Stimulated activated CD4-positive, alpha-beta T cell treated with anti-CD3 and anti-CD28 coated beads, Interleukin-12 subunit alpha, Interleukin-12 subunit beta, amount 100 ng/mL, for 24 hours (primary cell): ENCODE results near the gene TMEM45B.
"Not testable (repeated sequence)": the region's sequence is repeated elsewhere in the genome, so short reads cannot be mapped to it uniquely, and the experiment has no call there.

Source experiments
- DNase-seq, 2 experiments: peaks; one replicate each; pipeline ENCODE4 v3.0.0-alpha.2; 2020; ENCODE audit warnings: low read depth in 2 of 2

The TMEM45B gene

DNA sequence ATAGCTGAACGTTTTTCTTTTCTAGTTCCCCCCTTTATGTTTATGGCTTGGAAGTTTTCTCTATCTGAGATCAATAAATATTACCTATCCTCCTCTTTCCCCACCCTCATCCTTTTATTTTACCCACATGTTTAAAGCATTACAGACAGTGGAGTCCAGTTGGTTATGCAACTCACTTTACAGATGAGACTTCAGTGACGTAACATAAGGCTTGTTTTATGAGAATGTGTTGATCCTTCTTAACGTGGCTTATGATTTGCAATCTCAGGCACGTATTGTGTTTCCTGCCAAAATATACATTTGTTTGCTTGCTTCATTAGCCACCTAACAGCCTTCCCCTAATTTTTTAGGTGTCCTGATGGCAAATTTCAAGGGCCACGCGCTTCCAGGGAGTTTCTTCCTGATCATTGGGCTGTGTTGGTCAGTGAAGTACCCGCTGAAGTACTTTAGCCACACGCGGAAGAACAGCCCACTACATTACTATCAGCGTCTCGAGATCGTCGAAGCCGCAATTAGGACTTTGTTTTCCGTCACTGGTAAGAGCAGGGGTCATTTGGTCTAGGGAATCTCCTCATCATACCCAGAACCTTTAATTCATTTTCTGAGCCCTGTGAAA is 36.6 kb downstream of the TMEM45B start:
- no peak for DNase-seq

GRCh38 chr11:129853518-129854231 is 38.0 kb downstream of the TMEM45B start:
- DNase-seq, result peak in 1 of 2 experiments; percentile 9

DNA sequence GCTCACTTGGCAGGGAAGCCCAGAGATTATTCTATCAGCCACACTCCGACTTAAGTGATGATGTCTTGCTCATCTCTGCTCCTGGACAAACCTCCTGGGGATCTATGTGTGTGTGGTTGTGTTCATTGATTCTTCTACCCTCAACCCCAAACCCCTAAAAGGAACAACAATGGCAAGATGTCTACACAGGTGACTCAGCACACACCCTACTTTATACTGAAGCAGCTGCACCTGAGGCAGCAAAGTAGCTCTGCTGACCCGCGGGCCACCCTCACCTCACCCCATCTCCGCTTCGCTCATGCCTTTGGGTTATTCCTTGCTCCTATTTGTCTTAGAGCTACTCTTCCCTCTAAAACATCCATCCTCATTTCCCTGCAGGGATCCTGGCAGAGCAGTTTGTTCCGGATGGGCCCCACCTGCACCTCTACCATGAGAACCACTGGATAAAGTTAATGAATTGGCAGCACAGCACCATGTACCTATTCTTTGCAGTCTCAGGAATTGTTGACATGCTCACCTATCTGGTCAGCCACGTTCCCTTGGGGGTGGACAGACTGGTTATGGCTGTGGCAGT is 38.7 kb downstream of the TMEM45B start:
- DNase-seq, result no peak

DNA sequence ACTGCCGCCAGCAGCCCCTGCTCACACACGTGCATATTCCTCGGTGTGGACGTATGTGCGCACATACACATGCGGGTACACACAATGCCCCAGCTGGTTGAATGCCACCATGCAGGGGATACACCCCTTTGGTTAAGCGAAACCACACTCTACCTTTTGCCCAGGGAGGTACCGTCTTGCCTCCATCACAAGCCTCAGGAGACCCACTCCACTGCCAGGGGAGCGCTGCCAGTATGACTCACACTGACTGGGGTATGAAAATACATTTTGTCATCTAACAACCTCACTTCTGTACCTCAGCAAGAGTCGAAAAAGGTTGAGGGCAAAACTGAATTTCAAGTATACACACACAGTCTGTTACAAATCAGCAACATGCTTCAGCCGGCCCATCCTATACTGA is 39.4 kb downstream of the TMEM45B start:
- no peak for DNase-seq

GRCh38 chr11:129856036-129856435 is 40.4 kb downstream of the TMEM45B start:
- no peak for DNase-seq

DNA sequence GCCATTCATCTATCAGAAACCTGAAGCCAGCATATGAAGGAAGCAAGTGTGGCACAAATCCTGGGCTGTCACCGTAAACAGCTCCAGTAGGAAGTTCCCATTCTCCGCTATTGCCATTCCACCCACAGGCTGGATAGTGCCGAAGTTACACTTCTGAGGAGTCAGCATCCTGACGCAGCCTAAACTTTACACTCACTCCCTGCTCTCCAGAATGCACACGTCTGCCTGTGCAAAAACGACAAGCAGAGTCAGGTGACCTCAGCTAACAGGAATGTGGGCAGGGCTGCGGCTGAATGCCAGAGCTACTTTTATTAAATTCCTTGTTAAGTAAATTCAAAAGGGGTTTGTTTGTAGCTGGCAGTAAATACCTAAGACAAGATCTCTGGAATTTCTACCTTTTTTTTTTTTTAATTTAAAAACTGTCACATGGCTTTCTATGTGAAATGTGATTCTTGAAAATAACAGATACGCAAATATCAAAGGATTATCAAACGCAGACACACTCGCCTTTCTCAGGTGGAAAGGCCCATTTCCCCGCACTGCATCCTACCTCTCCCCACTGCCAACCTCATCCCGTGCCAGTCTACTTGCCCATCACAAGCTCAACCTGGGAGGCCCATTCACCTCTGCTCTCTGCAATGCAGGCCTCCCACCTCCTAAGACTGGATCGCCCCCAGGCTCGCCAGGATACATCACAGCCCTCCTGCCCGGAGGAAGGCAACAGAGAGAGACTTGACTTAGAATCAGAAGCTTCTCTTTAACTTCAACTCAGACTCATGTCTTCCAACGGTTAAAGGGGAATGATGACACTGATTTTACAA is 46.3 kb downstream of the TMEM45B start:
- DNase-seq, result no peak

DNA sequence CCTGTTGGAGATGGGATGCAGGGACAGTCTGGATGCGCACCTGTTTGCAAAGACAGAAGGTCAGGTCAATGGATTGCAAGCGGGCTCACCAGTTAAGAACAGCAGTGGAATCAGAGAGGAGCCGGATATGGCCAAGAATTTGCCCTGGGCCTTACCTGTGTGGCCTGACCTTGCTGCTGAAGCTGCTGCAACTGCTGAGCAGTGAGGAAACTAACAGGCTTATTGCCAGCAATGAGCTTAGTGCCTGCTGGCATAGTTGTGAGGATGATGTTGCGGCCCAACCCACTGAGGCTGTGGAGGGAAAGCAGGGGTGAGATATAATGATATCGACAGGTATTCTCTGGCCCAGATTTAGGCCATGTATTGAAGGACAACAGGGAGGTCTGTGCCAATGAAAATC is 49.2 kb downstream of the TMEM45B start:
- DNase-seq, result no peak

GRCh38 chr11:129865701-129866100 is 50.1 kb downstream of the TMEM45B start:
- DNase-seq, result no peak

GRCh38 chr11:129866311-129866710 is 50.7 kb downstream of the TMEM45B start:
- no peak for DNase-seq

- not testable (repeated sequence) for DNase-seq
Observed at GRCh38 chr11:129868626-129869025, 53.0 kb downstream of the TMEM45B start.

DNA sequence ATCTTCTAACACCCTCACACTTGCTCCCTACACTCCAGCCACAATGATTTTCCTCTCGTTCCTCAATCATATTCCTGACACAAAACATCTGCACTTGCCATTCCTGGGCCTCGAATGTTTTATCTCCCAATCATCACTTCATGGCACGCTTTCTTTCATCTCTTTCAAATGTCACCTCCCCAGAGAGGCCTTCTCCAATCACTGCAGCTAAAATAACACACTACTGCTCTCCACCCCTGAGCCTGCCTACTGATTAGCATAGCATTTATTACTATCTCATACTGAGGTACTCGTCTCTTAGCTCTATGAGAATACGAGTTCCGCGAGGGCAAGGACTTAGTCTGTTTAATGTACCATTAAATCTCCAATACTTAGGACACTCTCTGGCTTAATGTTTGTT is 56.3 kb downstream of the TMEM45B start:
- no peak for DNase-seq

DNA sequence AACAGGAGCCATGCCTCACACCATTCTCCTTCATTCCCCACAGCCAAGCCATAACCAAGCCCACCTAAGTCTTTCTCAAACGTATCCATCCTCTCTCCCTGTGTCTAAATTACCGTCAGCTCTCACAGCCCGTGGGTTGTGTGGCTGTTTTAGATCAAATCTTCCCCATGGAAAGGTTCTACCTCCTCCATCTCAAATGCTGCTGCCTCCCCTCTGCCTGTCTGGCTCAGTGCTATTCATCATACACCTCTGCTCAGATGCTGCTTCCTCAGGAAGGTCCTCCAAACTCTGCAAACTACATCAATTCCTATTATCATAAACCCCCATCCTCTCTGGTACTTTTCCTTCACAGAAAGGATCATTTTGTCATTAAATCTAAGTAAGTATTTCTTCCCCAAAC is 64.7 kb downstream of the TMEM45B start:
- DNase-seq, result no peak

GRCh38 chr11:129881570-129882170 is 66.0 kb downstream of the TMEM45B start:
- DNase-seq, result peak in 1 of 2 experiments; percentile 30

GRCh38 chr11:129884581-129884980 is 68.9 kb downstream of the TMEM45B start:
- DNase-seq, result no peak

- no peak for DNase-seq
Observed at GRCh38 chr11:129885381-129885780, 69.7 kb downstream of the TMEM45B start.

- DNase-seq, result no peak
Observed at GRCh38 chr11:129888451-129888850, 72.8 kb downstream of the TMEM45B start.

DNA sequence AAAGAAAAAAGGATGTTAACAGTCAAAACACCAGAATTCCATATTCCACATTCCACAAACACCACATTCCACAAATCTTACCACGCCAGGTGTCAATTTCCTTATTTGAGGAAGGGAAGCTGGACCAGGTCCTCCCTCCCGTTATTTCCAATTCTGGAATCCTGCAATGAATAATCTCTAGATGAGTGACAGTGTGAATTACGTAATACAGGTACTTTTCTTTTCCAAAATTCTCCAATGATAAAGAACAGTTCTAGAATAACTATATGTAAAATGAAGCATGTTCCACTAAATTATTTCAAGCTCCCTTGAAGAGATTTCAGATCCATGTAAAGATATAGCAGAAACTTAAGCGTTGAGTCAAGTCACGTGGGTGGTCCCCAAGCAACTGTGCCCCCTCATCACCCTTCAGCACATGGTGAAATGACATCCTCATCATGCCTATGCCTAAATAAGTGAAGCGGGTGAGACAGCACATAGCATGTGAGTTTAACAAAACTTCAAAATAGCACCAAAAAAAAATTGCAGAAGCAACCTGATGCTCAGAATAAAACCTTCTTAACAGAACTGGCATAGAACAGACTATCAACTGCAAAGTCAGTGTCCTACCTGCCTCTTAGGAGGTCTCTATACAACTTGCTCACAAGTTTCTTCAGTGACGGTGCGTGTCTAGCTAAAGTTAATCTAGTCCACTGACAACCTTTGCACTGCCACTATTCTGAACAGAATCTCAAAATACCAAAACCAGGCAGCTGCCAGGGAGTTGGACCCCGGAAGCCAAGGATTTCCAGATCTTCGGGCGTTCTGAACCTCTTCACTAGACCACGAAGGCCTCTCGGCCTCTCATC is 78.9 kb downstream of the TMEM45B start:
- no peak for DNase-seq

DNA sequence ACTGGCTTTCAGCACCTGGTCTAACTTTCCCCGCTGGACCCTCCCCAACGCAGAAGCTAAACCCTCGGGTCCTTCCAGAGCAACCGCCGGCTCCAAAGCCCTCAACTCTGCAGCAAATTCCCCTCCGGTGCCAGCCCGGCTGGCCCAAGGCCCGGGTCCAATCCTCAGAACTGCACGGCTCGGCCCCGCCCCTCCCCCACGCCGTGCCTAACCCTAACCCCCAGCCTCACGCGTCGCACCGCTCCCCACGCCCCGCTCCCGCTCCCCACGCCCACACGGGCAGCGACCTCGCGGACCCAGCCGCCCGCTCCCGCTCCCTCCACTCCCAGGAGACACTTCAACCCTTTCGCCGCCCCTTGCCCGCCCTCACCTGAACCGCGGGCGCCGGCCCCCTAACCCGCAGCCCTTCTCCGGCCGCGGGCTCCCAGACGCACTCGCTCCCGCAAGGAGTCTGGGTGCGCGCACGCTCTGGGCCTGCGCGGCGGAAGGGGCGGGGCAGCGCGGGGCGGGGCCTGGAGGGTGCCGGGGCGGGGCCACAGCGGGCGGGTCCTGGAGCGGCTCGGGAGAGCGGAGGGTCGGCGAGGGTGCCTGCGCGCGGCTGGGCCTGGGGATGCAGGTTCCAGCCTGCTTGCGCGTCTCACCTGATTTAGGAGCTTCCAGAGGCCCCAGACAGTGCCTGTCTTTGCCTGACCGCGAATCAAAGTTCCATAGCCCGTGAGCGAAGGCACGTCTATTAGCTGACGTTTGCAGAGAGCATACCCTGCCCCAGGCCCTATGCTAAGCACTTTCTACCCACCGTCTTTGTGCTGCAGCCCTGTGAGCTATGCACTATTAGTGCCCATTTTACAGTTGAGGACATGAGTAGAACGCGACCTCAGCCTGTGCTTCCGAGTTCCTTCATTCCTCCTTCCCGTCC is 79.7 kb downstream of the TMEM45B start, which contains the start of gene NFRKB:
NFRKB (minus strand) TSS at position 453 of the 916 bp plus-strand sequence. CDS start 2,729 bp downstream, outside the sequence.
- DNase-seq, result peak; percentile 79 to 82

- no peak for DNase-seq
Observed at GRCh38 chr11:129896062-129896461, 80.4 kb downstream of the TMEM45B start.

GRCh38 chr11:129905402-129905801 is 89.8 kb downstream of the TMEM45B start:
- DNase-seq, result no peak
